PC-3 (cell line): Measurements from ENCODE around the gene SPDEF.

ENCODE experiments used
- CTCF ChIP-seq: fragments of 300-600 bp; sonication (generic); conservative IDR thresholded peaks from 2 replicates; pipeline ENCODE4 v1.5.1; 2017; ENCODE audit warnings: antibody characterized with exemption, low read depth, mild to moderate bottlenecking, low read length
- EZH2 ChIP-seq: fragments of 300-600 bp; sonication (generic); IDR thresholded peaks from one replicate; pipeline ENCODE4 v1.6.1; 2017; ENCODE audit warnings: antibody characterized with exemption, mild to moderate bottlenecking, low read length; ENCODE audit not compliant: unreplicated experiment
- EZH2phosphoT487 ChIP-seq: fragments of 300-600 bp; sonication (generic); IDR thresholded peaks from 2 replicates; pipeline ENCODE4 v1.6.1; 2018; ENCODE audit warnings: mild to moderate bottlenecking, antibody characterized with exemption, low read length, borderline replicate concordance

- no peak for TF ChIP-seq CTCF
- no peak for TF ChIP-seq EZH2
- no peak for TF ChIP-seq EZH2phosphoT487
Measured at GRCh38 chr6:34562861-34563512, 6.9 kb upstream of the SPDEF start.
